GM12801 (cell line): ENCODE measurements around the gene EPOP.

ENCODE experiments used
- TF ChIP-seq, protein P1 (sequence below): IDR thresholded peaks from one replicate; pipeline ENCODE4 v1.5.1; 2011; ENCODE audit warnings: control low read depth; ENCODE audit not compliant: insufficient read length; ENCODE audit errors: extremely low read depth

Gene EPOP

DNA sequence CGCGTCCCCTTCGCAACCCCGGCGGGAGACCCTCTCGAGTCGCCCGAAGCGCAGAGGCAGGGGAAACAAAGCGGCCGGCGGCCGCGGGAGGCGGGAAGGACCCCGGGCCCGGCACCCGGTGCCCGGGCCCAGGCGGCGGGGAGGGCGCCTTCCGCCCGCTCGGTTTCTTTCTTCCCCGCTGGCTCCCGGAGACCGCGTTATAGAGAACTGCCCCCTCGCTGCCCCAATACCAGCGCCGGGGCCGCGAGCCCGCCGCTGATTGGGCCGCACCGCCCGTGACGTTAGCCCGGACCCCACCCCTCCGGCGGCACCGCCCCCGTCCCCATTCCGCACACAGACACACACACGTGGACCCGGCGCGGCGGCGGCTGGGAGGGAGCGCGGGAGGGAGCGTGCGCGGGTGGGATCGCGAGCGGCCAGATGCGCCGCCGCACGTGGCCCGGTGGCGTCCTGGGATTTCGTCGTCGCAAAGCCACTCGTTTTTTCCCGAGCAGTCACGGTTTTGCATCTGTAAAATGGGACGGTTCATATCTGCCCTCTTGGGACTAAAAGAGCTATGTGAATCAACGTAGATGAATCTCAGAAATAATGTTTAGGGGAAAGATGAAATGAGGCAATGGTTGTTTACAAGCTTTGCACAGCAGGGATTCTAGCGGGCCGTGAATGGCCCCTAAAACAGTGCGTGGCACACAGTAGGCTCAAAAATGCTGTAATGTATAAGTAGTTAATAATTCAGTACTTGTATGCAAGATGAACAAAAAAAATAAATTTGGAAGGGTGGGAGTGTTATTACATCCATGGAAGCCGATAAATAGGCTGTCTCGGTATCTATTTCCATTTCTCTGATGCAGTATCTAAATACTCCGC is at the start of gene EPOP:
Gene EPOP (minus strand): TSS at position 209 of the 867 bp plus-strand sequence. CDS start 462 bp downstream, outside the sequence.
- TF ChIP-seq, protein P1, sequence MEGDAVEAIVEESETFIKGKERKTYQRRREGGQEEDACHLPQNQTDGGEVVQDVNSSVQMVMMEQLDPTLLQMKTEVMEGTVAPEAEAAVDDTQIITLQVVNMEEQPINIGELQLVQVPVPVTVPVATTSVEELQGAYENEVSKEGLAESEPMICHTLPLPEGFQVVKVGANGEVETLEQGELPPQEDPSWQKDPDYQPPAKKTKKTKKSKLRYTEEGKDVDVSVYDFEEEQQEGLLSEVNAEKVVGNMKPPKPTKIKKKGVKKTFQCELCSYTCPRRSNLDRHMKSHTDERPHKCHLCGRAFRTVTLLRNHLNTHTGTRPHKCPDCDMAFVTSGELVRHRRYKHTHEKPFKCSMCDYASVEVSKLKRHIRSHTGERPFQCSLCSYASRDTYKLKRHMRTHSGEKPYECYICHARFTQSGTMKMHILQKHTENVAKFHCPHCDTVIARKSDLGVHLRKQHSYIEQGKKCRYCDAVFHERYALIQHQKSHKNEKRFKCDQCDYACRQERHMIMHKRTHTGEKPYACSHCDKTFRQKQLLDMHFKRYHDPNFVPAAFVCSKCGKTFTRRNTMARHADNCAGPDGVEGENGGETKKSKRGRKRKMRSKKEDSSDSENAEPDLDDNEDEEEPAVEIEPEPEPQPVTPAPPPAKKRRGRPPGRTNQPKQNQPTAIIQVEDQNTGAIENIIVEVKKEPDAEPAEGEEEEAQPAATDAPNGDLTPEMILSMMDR, result no peak

DNA sequence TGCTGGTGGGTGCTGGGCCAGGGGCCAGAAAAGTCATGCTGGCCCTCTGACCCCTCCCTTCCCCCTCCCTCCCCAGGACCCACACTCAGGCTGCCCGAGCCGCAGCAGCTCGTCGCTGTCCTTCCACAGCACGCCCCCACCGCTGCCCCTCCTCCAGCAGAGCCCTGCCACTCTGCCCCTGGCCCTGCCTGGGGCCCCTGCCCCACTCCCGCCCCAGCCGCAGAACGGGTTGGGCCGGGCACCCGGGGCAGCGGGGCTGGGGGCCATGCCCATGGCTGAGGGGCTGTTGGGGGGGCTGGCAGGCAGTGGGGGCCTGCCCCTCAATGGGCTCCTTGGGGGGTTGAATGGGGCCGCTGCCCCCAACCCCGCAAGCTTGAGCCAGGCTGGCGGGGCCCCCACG is 47.0 kb upstream of the EPOP start:
- TF ChIP-seq, protein P1, result no peak

DNA sequence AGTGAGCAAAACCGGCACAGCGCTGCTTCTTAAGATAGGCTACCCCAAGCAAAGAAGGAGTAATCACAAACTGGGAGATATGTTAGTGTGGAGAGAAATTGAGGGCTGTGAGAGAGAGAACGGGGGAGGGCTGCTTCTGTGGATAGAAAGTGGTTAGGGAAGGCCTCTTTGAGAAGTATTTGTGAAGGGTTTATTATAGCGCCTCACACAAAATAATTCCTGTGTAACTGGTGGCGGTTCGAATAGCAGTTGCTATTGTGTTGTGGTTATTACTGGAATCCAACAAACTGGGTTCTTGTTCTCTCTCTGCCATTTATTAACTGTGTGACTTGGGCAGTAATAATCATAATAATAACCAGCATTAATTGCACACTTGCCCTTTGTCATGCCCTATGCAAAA is 46.2 kb upstream of the EPOP start:
- TF ChIP-seq, protein P1, result no peak

DNA sequence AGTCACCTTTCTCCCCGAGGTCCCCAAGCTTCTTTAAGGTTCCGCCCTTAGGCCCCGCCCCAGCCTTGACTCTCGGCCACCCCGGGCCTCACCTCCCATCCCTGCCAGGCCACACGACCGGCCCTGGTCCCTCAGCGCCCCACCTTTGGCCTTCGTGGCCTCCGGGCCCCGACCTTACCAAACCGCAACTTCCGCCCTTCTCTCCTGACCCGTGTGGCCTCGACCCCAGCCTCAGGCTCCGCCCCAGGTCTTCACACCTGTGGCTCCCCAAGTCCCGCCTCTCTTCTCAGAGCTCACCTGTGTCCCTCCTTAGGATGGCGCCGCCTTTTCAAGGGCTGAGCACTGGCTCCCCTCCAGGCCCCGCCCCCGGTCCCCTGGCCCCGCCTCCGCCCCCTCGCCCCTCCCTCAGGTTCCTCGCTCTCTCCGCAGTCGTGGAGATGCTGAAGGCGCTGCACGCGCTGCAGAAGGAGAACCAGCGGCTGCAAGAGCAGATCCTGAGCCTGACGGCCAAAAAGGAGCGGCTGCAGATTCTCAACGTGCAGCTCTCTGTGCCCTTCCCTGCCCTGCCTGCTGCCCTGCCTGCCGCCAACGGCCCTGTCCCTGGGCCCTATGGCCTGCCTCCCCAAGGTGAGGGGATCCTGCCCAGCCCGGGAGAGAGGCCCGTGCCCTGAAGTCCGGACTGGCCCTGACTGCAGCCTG is 45.3 kb upstream of the EPOP start:
- TF ChIP-seq, protein P1, result no peak

DNA sequence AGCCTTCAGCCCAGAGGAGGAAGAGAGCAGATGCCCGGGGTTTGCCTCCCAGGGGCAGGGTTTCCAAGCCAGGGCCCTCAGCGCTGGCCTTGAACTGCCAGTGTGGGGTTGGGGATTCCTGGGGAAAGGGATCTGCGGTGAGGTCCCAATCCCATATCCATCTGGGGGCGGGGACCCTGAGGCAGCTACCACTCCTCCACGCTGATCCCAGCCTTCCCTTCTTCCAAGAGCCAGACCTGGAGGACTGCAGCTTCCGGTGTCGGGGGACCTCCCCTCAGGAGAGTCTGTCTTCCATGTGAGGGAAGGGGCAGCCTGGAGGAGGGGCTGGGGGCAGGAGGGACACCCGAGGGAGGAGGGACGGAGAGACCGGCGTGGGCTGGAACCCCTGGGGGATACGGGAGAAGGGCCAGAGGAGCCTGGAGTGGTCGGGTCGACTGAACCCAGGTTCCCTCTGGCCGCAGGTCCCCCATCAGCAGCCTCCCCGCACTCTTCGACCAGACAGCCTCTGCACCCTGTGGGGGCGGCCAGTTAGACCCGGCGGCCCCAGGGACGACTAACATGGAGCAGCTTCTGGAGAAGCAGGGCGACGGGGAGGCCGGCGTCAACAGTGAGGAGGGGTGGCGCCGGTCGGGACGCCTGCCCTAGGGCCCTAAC is 44.7 kb upstream of the EPOP start:
- TF ChIP-seq, protein P1, result no peak

DNA sequence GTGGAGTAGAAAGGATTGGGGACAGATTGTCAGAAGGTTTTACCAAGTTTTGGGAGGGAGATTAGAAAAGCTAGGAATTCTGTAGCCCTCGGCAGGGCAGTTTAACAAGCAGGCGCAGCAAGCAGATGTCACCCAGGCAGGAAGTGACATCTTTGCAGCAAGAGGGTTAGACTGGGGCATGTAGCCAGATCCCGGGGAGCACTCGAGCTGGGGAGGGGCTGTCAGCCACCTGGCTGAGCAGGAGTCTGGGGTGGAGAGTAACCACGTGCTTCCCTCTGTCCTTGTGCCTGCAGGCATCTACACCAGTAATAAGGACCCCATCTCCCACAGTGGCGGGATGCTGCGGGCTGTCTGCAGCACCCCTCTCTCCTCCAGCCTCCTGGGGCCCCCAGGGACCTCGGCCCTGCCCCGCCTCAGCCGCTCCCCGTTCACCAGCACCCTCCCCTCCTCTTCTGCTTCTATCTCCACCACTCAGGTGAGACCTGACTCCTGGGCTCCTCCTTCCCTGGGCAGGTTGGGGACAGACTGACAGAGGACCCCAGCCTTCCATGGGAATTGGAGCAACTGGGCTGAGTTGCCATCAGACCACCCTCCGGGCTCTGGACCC is 42.5 kb upstream of the EPOP start:
- TF ChIP-seq, protein P1, result no peak
